Testis (tissue), 2 donors: ENCODE data around the gene TSPAN12.

Experiments used
- CTCF ChIP-seq, 3 experiments: fragments of 450-650 bp in 2 of 3; fragments of 200-600 bp in 1 of 3; sonication (generic) in 1 of 3; IDR thresholded peaks; one replicate each; pipeline ENCODE4 v1.5.1; 2016 to 2019; ENCODE audit warnings: antibody characterized with exemption in 3 of 3, mild to moderate bottlenecking in 2 of 3, moderate library complexity in 1 of 3
- POLR2A ChIP-seq: fragments of 450-650 bp; IDR thresholded peaks from one replicate; pipeline ENCODE4 v1.6.1; 2017; ENCODE audit warnings: antibody characterized with exemption, mild to moderate bottlenecking, moderate library complexity

- TF ChIP-seq POLR2A (no peak), CTCF (IDR thresholded peaks at IDR 0.05) (no peak)
These were observed 43.5 kb downstream of the TSPAN12 start for GRCh38 chr7:120814253-120814939.
